ENCODE data around the gene NBR1.
A peak's percentile ranks its signal among the peaks of the same experiment; 100 is the strongest.
"Not testable (repeated sequence)": the region's sequence is repeated elsewhere in the genome, so short reads cannot be mapped to it uniquely, and the experiment has no call there.

Gene NBR1
- total RNA-seq: 90.7 to 251 reads per million in 2 donors

- DNase-seq: peak; percentile 86
Measured at GRCh38 chr17:43170766-43171585, at the start of gene NBR1. Gene NBR1, plus strand, starts transcription at chr17:43171214. Its CDS starts 4,586 bp downstream, at chr17:43175800.

- DNase-seq: peak; percentile 89
Measured at GRCh38 chr17:43125133-43125966, 45.7 kb upstream of the NBR1 start, which contains the start of gene BRCA1. Gene BRCA1, minus strand, starts transcription at chr17:43125364. Its CDS starts 1,268 bp downstream, at chr17:43124096.

DNA sequence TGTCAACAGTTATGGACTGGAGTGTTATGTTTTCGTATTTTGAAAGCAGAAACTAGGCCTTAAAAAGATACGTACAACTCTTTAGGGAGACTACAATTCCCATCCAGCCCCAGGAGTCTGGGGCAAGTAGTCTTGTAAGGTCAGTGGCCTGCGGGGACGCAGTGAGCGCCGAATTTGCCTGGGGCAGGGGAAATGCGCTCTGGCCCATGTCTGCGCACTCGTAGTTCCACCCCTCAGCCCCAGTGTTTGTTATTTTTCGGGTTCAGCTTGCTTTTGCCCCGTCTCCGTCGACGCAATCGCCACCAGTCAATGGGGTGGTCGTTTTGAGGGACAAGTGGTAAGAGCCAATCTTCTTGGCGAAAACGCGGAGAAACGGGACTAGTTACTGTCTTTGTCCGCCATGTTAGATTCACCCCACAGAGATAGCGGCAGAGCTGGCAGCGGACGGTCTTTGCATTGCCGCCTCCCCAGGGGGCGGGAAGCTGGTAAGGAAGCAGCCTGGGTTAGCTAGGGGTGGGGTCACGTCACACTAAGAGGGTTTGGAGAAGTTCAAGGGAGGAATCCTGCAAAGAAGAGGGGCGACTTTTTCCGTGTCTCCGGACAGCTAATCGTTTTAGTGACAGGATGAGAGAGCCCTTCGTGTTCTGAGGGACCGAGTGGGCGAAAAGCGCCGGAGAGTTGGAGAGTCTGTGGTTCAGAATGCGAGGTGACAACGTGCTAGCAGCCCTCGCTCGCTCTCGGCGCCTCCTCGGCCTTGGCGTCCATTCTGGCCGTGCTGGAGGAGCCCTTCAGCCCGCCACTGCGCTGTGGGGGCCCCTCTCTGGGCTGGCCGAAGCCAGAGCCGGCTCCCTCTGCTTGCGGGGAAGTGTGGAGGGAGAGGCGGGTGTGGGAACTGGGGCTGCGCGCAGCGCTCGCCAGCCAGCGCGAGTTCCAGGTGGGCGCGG, 44.8 kb upstream of the NBR1 start:
- DNase-seq: no peak

DNA sequence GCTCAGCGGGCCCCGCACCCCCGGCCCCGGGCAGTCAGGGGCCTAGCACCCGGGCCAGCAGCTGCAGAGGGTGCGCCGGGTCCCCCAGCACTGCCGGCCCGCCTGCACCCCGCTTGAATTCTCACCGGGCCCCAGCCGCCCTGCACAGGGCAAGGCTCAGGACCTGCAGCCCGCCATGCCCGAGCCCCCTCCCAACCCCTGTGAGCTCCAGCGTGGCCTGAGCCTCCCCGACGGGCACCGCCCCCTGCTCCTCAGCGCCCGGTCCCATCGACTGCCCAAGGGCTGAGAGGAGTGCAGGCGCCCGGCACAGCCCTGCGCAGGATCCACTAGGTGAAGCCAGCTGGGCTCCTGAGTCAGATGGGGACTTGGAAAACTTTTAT, 44.1 kb upstream of the NBR1 start:
- DNase-seq: no peak

DNA sequence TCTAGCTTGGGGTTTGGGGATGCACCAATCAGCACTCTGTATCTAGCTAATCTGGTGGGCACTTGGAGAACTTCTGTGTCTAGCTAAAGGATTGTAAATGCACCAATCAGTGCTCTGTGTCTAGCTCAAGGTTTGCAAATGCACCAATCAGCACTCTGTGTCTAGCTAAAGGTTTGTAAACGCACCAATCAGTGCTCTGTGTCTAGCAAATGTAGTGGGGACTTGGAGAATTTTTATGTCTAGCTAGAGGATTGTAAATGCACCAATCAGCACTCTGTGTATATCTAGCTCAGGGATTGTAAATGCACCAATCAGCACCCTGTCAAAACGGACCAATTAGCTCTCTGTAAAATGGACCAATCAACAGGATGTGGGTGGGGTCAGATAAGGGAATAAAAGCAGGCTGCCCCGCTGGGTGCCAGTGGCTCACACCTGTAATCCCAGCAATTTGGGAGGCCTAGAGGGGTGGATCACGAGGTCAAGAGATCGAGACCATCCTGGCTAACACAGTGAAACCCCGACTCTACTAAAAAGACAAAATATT, 43.6 kb upstream of the NBR1 start:
- not testable (repeated sequence) for DNase-seq

- no peak for DNase-seq
Measured at GRCh38 chr17:43129671-43130010, 41.4 kb upstream of the NBR1 start.

- no peak for DNase-seq
Measured at GRCh38 chr17:43132117-43132516, 38.9 kb upstream of the NBR1 start.

GRCh38 chr17:43133439-43133838, 37.6 kb upstream of the NBR1 start:
- DNase-seq: not testable (repeated sequence)

- no peak for DNase-seq
Measured at GRCh38 chr17:43134774-43135453, 36.1 kb upstream of the NBR1 start.

DNA sequence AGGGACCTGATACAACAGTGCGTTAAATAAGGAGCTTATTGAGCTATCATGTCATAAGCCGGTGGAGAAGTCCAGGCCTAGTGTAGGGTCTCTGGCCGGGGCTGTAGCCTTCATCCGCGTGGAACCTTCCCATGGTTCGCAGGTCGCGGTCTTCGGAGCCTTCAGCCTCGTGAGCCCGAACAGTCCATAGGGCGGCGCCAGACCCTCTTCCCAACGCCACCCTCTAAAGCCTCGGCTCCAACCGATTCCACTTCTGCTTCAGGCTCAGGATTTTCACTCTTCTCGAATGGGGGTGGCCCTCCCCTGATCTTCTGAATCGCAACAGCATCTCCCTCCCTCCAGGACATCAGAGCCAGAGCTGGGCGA, 35.6 kb upstream of the NBR1 start:
- no peak for DNase-seq

- DNase-seq: not testable (repeated sequence)
Measured at GRCh38 chr17:43136574-43136973, 34.4 kb upstream of the NBR1 start.

DNA sequence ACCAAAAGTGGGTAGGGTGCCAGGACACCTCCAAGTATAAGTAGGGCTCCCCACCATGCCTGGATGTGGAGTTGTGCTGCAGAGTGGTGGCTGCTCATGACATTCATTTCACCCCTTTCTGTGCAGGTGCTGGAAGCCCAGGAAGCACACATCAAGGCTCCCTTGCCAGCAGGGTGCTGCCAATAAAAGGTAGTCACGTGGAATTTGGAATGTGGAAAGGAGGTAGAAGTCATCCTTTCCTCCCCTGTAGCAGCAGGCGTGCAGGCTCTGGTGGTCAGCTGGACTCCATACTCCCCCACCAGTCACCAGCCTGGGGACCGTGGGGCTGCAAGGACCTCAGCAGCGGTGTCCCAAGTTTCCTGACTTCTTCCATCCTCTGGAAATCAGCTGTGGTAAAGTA, 32.5 kb upstream of the NBR1 start:
- not testable (repeated sequence) for DNase-seq

DNA sequence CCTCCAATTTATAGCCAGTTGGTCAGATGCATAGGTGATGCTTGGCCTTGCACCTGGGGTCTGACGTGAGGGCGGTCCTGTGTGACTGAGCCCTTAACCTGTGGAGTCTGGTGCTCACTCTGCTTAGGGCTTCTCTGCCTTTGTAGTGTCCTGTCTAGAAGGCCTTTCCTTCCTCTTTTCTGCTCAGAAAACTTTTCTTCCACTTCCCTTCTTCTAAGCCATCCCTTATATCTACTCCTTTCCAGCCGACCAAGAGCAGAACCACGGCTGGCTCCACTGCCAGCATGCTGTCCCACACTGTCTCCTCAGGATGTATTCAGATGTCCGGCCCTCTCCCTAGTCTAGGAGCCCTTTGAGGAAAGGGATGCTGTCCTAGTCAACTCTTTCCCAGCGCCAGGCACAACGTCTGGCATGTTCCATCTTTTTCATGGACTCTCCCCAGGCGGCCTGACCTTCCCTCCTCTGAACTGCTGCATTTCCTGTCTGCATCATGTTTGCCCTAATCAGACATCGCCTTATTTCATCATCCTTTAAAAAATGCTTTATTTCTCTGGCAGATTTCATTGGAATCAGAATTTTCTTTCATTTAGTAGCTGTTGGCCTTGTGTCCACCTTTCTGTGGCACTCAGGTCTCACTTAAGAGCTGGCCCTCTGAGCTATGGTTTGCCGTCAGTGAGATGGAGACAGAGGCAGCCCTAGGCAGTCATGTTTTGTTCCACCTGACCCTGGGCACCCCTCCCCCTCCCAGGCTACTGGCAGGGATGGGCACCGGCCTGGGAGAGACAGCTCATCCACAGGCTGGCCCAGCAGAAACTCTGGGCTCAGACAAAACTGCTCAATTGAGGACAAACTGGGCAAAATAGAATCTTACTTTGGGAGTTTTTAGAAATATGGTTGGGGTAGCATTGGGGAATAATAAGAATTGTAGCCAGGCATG, 30.4 kb upstream of the NBR1 start:
- no peak for DNase-seq

DNA sequence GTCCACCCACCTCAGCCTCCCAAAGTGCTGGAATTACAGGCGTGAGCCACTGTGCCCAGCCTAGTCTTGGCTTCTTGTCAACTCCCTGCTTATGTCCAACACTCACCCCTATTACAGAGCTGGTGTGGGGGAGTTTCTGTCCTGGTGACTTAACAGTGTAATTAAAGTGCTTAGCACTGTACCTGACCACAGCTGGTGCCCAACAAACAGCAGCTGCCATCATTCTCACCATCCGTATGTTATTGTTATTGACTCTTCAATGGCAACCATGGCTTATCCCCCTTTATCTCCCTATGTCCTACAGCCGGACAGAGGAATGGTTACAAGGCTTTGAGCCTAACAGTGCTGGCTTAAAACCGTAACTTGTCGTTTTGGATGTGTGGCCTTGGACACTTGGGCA, 28.9 kb upstream of the NBR1 start:
- DNase-seq: no peak

DNA sequence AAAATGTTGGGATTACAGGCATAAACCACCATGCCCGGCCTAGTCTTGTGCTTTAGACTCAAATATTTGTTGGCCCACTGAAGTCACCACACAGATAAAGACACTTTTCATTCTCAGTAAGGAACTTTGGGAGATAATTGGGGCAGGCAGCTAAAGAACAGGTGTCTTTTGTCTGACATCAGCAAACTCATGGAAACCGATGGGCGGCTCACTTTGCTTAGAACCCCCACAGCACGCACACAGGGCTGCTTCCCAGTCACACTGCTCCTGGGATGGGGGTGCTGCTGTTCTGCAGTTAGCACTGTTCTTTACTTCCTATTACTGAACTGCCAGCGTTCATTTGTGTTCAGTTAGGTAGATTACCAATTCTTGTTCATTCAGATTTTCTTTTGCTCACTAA, 27.8 kb upstream of the NBR1 start:
- no peak for DNase-seq

DNA sequence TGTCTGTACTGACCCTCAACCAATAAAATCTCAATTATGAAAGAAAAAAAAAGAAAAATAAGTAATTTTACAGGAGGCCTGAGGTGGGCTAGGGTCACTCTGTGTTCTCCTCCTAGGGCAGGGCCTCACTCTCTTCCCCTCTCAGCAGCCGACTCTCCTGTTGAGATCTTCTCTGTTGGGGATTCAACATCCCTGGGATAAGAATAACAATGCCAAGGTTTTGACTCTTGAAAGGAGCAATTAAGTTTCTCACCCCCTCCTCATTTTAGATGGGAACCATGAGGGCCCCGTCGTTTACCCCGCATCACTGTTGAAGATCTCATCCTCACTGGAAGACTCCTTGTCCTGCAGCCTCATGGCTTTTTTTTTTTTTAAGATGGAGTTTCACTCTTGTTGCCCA, 24.4 kb upstream of the NBR1 start:
- DNase-seq: no peak

- DNase-seq: no peak
Measured at GRCh38 chr17:43151880-43152456, 19.0 kb upstream of the NBR1 start.

- not testable (repeated sequence) for DNase-seq
Measured at GRCh38 chr17:43153197-43153835, 17.7 kb upstream of the NBR1 start.

- no peak for DNase-seq
Measured at GRCh38 chr17:43155666-43156065, 15.3 kb upstream of the NBR1 start.

- DNase-seq: not testable (repeated sequence)
Measured at GRCh38 chr17:43159232-43159631, 11.8 kb upstream of the NBR1 start.

Data from T-helper 9 cell (primary cell).